Middle frontal gyrus (tissue), 1 donor: ENCODE results near the gene ECE2.

Experiments
- DNase-seq: peaks from one replicate; pipeline ENCODE4 v3.0.0-alpha.2; 2015; ENCODE audit warnings: low spot score; ENCODE audit errors: extremely low spot score

The ECE2 gene

GRCh38 chr3:184311633-184312032 is 35.8 kb downstream of the ECE2 start:
- DNase-seq = no peak

- peak; percentile 81 for DNase-seq
Measured at GRCh38 chr3:184314363-184314699, 38.5 kb downstream of the ECE2 start, which contains the start of gene EIF4G1. Gene EIF4G1, plus strand, starts transcription at chr3:184314606. Its CDS starts 1,191 bp downstream, at chr3:184315797.

- no peak for DNase-seq
Measured at GRCh38 chr3:184314700-184315542, 39.1 kb downstream of the ECE2 start.

- no peak for DNase-seq
Measured at GRCh38 chr3:184315543-184315867, 39.7 kb downstream of the ECE2 start.

- DNase-seq = no peak
Measured at GRCh38 chr3:184315871-184316661, 40.2 kb downstream of the ECE2 start.

GRCh38 chr3:184316792-184317191 is 41.0 kb downstream of the ECE2 start:
- no peak for DNase-seq

GRCh38 chr3:184317201-184317600 is 41.4 kb downstream of the ECE2 start:
- no peak for DNase-seq

- peak; percentile 91 for DNase-seq
Measured at GRCh38 chr3:184320104-184320445, 44.3 kb downstream of the ECE2 start.

- DNase-seq = no peak
Measured at GRCh38 chr3:184321666-184322065, 45.8 kb downstream of the ECE2 start.

GRCh38 chr3:184322731-184323487 is 47.1 kb downstream of the ECE2 start:
- no peak for DNase-seq

GRCh38 chr3:184323696-184324095 is 47.9 kb downstream of the ECE2 start:
- DNase-seq = no peak

GRCh38 chr3:184325269-184325668 is 49.4 kb downstream of the ECE2 start:
- DNase-seq = no peak

- DNase-seq = no peak
Measured at GRCh38 chr3:184325715-184326369, 50.0 kb downstream of the ECE2 start.

GRCh38 chr3:184327171-184327570 is 51.3 kb downstream of the ECE2 start:
- DNase-seq = no peak

- no peak for DNase-seq
Measured at GRCh38 chr3:184328516-184328915, 52.7 kb downstream of the ECE2 start.

GRCh38 chr3:184332370-184333090 is 56.7 kb downstream of the ECE2 start:
- no peak for DNase-seq

GRCh38 chr3:184333190-184333589 is 57.4 kb downstream of the ECE2 start:
- DNase-seq = no peak

- no peak for DNase-seq
Measured at GRCh38 chr3:184333700-184334099, 57.9 kb downstream of the ECE2 start.

- no peak for DNase-seq
Measured at GRCh38 chr3:184334470-184335158, 58.8 kb downstream of the ECE2 start.

- no peak for DNase-seq
Measured at GRCh38 chr3:184335291-184335660, 59.5 kb downstream of the ECE2 start.
